Endothelial cell of umbilical vein (primary cell): Measurements from ENCODE around the gene ZDHHC22. TPM values are rescaled to one million over a fixed set of nuclear protein-coding genes. Genes with fewer than 3 reads are reported as not detected.

Experiments used
- BruUV-seq: library from RNA; stranded (reverse); fragments of 400-500 nt; replicated peaks from 2 replicates; lab custom pipeline; 2021; lab: Mats Ljungman, UMichigan
- CTCF ChIA-PET: fragments of 300-600, 350-600 bp; sonication (Branson Sonifier 250); formaldehyde crosslinking; loops from one replicate; lab custom pipeline; 2021; ENCODE audit warnings: antibody characterized with exemption, inconsistent platforms; lab: Charles Lee
- POLR2A ChIA-PET: fragments of 300-600, 350-600 bp; sonication (Branson Sonifier 250); formaldehyde crosslinking; loops from one replicate; lab custom pipeline; 2021; ENCODE audit warnings: antibody characterized with exemption, inconsistent platforms; lab: Charles Lee
- DNase-seq: peaks from one replicate; pipeline ENCODE4 v3.0.0-alpha.2; 2011; ENCODE audit warnings: low read depth, low spot score
- FAIRE-seq: peaks from 2 replicates; lab custom pipeline; 2011; peaks lifted over from hg19 to GRCh38; lab: Jason Lieb, UNC
- H2AFZ ChIP-seq: 2 replicates; pipeline ENCODE4 v1.6.0; 2012; ENCODE audit warnings: low read depth, low read length, control low read depth, inconsistent platforms
- H3K27ac ChIP-seq: 2 replicates; pipeline ENCODE4 v1.5.1; 2011; ENCODE audit warnings: low read depth, mild to moderate bottlenecking, control low read depth, low read length, moderate library complexity; ENCODE audit not compliant: insufficient read depth
- H3K27me3 ChIP-seq, 2 experiments: 2 replicates each; pipeline versions ENCODE4 v1.6.0 to v1.6.1; 2011; ENCODE audit warnings: low read length in 2 of 2, mixed read lengths in 1 of 2; ENCODE audit not compliant: control insufficient read depth in 2 of 2, insufficient read depth in 2 of 2
- H3K36me3 ChIP-seq, 2 experiments: 2 replicates in 1 of 2; 3 replicates in 1 of 2; pipeline ENCODE4 v1.5.1; 2011; ENCODE audit warnings: low read length in 2 of 2, mild to moderate bottlenecking in 1 of 2, moderate library complexity in 1 of 2; ENCODE audit not compliant: control insufficient read depth in 2 of 2, insufficient read depth in 2 of 2; ENCODE audit errors: extremely low read depth in 1 of 2
- H3K4me1 ChIP-seq: 3 replicates; pipeline ENCODE4 v1.5.1; 2011; ENCODE audit warnings: mild to moderate bottlenecking, low read length; ENCODE audit not compliant: control insufficient read depth, insufficient read depth; ENCODE audit errors: extremely low read depth
- H3K4me2 ChIP-seq: 2 replicates; pipeline ENCODE4 v1.6.1; 2011; ENCODE audit warnings: low read length, control low read depth, mixed read lengths; ENCODE audit not compliant: insufficient read depth
- H3K4me3 ChIP-seq, 3 experiments: fragments of 200-600 bp in 1 of 3; sonication (generic), shearing (Covaris generic) in 1 of 3; replicated peaks in 1 of 3; 2 replicates each; pipeline ENCODE4 v1.5.1; 2011 to 2016; ENCODE audit warnings: control low read depth in 3 of 3, low read length in 3 of 3, mild to moderate bottlenecking in 2 of 3, inconsistent platforms in 1 of 3, low read depth in 1 of 3, moderate library complexity in 1 of 3; ENCODE audit not compliant: insufficient read depth in 1 of 3
- H3K79me2 ChIP-seq: 2 replicates; pipeline ENCODE4 v1.6.0; 2012; ENCODE audit warnings: low read length, inconsistent platforms; ENCODE audit not compliant: control insufficient read depth, insufficient read depth
- H3K9ac ChIP-seq: replicated peaks from 2 replicates; pipeline ENCODE3; 2011; ENCODE audit warnings: low read length, control low read depth; ENCODE audit not compliant: insufficient read depth; ENCODE audit errors: extremely low read depth
- H3K9me1 ChIP-seq: replicated peaks from 3 replicates; pipeline ENCODE4 v1.6.0; 2011; ENCODE audit warnings: mild to moderate bottlenecking, low read length; ENCODE audit not compliant: control insufficient read depth, insufficient read depth; ENCODE audit errors: extremely low read depth
- H3K9me3 ChIP-seq: replicated peaks from 2 replicates; pipeline ENCODE4 v1.5.1; 2012; ENCODE audit warnings: low read length, inconsistent platforms; ENCODE audit not compliant: control insufficient read depth, insufficient read depth
- H4K20me1 ChIP-seq: replicated peaks from 2 replicates; pipeline ENCODE3; 2011; ENCODE audit warnings: mild to moderate bottlenecking, low read length; ENCODE audit not compliant: control insufficient read depth, insufficient read depth; ENCODE audit errors: extremely low read depth
- CTCF ChIP-seq, 2 donors: IDR thresholded peaks; 1 replicate in 1 of 2; 2 replicates in 1 of 2; pipeline ENCODE4 v1.5.1; 2011; ENCODE audit warnings: low read length in 2 of 2, mild to moderate bottlenecking in 2 of 2, moderate library complexity in 2 of 2, control low read depth in 1 of 2, inconsistent platforms in 1 of 2, low read depth in 1 of 2; ENCODE audit not compliant: insufficient read depth in 1 of 2; ENCODE audit errors: extremely low read depth in 1 of 2
- EZH2 ChIP-seq: IDR thresholded peaks from 2 replicates; pipeline ENCODE4 v1.6.1; 2012; ENCODE audit warnings: borderline replicate concordance, low read depth, mild to moderate bottlenecking, moderate library complexity, low read length, inconsistent platforms; ENCODE audit not compliant: severe bottlenecking
- FOS ChIP-seq: IDR thresholded peaks from 2 replicates; pipeline ENCODE4 v1.6.1; 2011; ENCODE audit warnings: mild to moderate bottlenecking, low read length, moderate library complexity, borderline replicate concordance; ENCODE audit not compliant: insufficient read depth
- GATA2 ChIP-seq: IDR thresholded peaks from 2 replicates; pipeline ENCODE4 v1.7.0; 2011; ENCODE audit warnings: low read depth, mild to moderate bottlenecking, moderate library complexity, mixed read lengths, low read length; ENCODE audit not compliant: insufficient read length, insufficient read depth
- JUN ChIP-seq: IDR thresholded peaks from 2 replicates; pipeline ENCODE4 v1.6.1; 2011; ENCODE audit warnings: borderline replicate concordance, low read depth; ENCODE audit not compliant: insufficient read length, insufficient read depth
- MYC ChIP-seq: IDR thresholded peaks from one replicate; pipeline ENCODE4 v1.6.1; 2011; ENCODE audit warnings: mild to moderate bottlenecking, low read depth, low read length
- POLR2A ChIP-seq: IDR thresholded peaks from 2 replicates; pipeline ENCODE4 v1.6.1; 2012; ENCODE audit warnings: low read depth, mild to moderate bottlenecking, control low read depth, low read length
- POLR2AphosphoS5 ChIP-seq: IDR thresholded peaks from 2 replicates; pipeline ENCODE4 v1.6.1; 2012; ENCODE audit warnings: low read depth, mild to moderate bottlenecking, control low read depth, low read length, moderate library complexity; ENCODE audit not compliant: insufficient read depth
- dilution Hi-C: fragments of 300-500 bp; cut with MboI; formaldehyde crosslinking; loops from one replicate; pipeline ENCODE4 v1.15.0; 2019; ENCODE audit warnings: low sequenced_read_pairs; ENCODE audit not compliant: extremely low pct_ligation_motif_present
- intact Hi-C: fragments of 100-400 bp; cut with micrococcal nuclease; formaldehyde crosslinking; loops from one replicate; pipeline ENCODE4 v1.10.0; 2022
- polyA plus RNA-seq, 4 experiments: library from polyadenylated mRNA; depleted of rRNA in 3 of 4; stranded (reverse) in 3 of 4; unstranded in 1 of 4; fragments of >200 nt; gene quantifications; 2 replicates each; pipeline versions ENCODE4 v1.2.1 to v1.2.3, GENCODE V29; 2011 to 2012; ENCODE audit warnings: missing spikeins in 1 of 4
- total RNA-seq: library from RNA; stranded (reverse); gene quantifications from 2 replicates; pipeline ENCODE4 v1.2.3, GENCODE V29; 2021
- TF ChIP-seq, protein P1 (sequence below): IDR thresholded peaks from 2 replicates; pipeline ENCODE4 v1.6.1; 2011; ENCODE audit not compliant: insufficient read depth, insufficient read length

Gene ZDHHC22
- total and polyA plus RNA-seq, 2 donors (not counting 3 experiments of a cell fraction or from before 2014, with no cell fraction given): 0.03 to 0.24 TPM

DNA sequence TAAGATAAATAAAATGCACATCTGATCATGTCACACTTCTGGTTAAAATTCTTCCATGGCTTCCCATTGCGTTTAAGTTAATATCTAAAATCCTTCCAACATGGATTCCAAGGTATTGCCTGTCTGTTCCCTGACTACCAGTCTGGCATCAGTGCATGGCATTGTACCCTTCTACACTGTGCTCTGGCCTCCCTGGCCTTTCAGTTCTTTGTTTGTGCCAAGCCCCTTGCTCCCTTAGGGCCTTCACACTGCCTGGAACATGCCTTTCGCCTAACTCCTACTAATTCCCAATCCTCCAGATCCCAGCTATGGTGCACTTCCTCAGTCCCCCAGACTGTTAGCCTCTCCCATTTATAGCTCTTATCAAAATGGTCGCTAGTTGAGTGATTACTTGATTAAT is 37.2 kb downstream of the ZDHHC22 start:
- H3K4me2 ChIP-seq: no peak overlapping the region
- TF ChIP-seq, protein P1, sequence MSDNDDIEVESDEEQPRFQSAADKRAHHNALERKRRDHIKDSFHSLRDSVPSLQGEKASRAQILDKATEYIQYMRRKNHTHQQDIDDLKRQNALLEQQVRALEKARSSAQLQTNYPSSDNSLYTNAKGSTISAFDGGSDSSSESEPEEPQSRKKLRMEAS: no peak
- TF ChIP-seq CTCF (IDR thresholded peaks at IDR 0.05; ENCODE audit: extremely low read depth in 1 of 2, insufficient read depth in 1 of 2, low read depth in 1 of 2, low read length in 2 of 2) (no peak), FOS (no peak), MYC (no peak), POLR2A (no peak), EZH2 (no peak), POLR2AphosphoS5 (no peak), JUN (no peak), GATA2 (no peak)
- H4K20me1 ChIP-seq: no peaks in the 10 kb centered on the region
- BruUV-seq: no TSS peak
- H3K27me3 ChIP-seq: no peaks in the 10 kb centered on the region
- FAIRE-seq (no peak), DNase-seq (no peak)
- H3K4me1 ChIP-seq: peaks cover 12% of the 10 kb centered on the region
- H2AFZ ChIP-seq: no peak overlapping the region
- H3K36me3 ChIP-seq: peaks cover 0 to 7% of the 10 kb centered on the region in 2 experiments
- no peak overlapping the region for H3K4me3 ChIP-seq
- H3K9me1 ChIP-seq: no peaks in the 10 kb centered on the region
- intact Hi-C loops: no loop called here
- peaks cover 30% of the 10 kb centered on the region for H3K79me2 ChIP-seq
- no peaks in the 10 kb centered on the region for H3K9me3 ChIP-seq
- no peak overlapping the region for H3K27ac ChIP-seq
- ChIA-PET CTCF (interaction anchor here (1.5 to 2.4 kb wide), 3 partner anchors 14 to 229 kb away, joined by 5 to 13 read pairs (median 6); no protein-coding TSS in a partner anchor), POLR2A (no interaction called here)
- dilution Hi-C loops: no loop called here
- no peak overlapping the region for H3K9ac ChIP-seq
